ENCODE data around the gene CATSPER2.
"Not testable (repeated sequence)": the region's sequence is repeated elsewhere in the genome, so short reads cannot be mapped to it uniquely, and the experiment has no call there.

CATSPER2 gene

DNA sequence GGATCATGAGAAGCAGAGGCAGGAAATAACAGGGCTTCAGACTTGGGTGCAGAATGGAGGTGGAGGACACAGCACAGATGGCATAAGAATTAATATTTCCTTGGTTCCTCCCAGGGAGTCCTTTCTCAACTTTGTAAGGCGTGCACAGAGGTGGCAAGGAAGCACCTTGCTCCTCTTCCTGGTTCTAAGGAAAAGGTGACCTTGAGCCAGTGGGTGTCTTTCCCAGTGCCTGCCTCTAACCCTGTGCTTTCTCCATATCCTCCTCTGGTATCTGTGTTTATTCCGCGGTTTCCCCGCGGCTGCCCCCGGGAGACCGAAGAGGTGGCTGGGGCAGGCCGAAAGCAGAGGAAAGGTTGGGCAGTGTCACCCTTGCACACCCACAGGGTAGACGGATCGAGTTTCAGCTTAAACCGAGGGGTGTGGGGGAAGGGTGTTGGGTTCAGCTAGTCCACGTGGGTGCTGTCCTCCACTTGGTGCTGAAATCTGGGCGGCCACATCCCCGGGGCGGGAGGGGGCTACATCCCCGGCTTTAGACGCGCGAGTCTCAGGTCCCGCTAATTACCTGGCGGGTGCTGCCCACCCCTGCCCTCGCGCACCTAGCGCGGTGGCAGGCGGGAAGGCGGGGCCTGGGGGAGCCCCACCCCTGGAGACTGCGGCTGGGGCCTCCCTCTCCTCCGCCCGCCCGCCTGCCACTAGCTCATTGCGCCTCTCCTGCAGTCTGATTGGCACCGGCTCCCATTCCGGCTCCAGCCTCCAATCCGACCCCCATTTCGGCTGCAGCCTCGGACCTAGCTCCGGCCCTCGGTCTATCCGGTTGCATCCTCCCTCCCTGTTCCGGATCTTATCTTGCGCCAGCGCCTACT lies 55.1 kb downstream of the CATSPER2 start, which contains the start of gene CKMT1B:
CKMT1B (plus strand) TSS at position 700 of the 863 bp plus-strand sequence. CDS start 192 bp downstream, outside the sequence.
- H3K4me1 ChIP-seq (ENCODE audit: control insufficient read depth, insufficient read depth, low read length); H3K4me3 ChIP-seq (ENCODE audit: insufficient read depth, low read depth, low read length); H3K27ac ChIP-seq (ENCODE audit: insufficient read depth, low read depth, low read length, poor library complexity, severe bottlenecking); H3K36me3 ChIP-seq (ENCODE audit: control insufficient read depth, insufficient read depth, low read length); H3K9me3 ChIP-seq (ENCODE audit: control insufficient read depth, low read length); H3K27me3 ChIP-seq (ENCODE audit: control insufficient read depth, insufficient read depth, low read length, poor library complexity, severe bottlenecking): not testable (repeated sequence)
- WGBS, 2 experiments: no CpG with 5 or more reads among the region's 43 CpGs

DNA sequence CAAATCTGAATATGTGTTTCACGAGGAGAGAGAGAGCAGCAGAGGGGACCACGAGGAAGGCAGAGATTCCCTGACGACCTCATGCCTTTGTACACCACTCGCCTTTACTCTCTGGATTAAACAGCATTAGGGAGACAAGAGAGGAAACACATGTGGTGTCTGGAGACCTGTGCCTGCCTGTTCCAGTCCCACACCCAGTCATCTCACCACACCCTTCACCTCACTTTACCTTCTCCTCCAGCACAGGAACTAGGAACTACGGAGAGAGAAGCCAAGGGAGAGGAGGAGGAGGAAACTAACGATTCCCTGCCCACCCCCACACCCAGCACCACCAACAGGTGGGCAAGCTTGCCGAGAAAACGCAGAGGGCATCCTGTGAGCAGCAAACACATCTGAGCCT lies 55.8 kb downstream of the CATSPER2 start:
- not testable (repeated sequence) for H3K4me1 ChIP-seq (ENCODE audit: control insufficient read depth, insufficient read depth, low read length); H3K36me3 ChIP-seq (ENCODE audit: control insufficient read depth, insufficient read depth, low read length); H3K4me3 ChIP-seq (ENCODE audit: insufficient read depth, low read depth, low read length); H3K27me3 ChIP-seq (ENCODE audit: control insufficient read depth, insufficient read depth, low read length, poor library complexity, severe bottlenecking); H3K9me3 ChIP-seq (ENCODE audit: control insufficient read depth, low read length); H3K27ac ChIP-seq (ENCODE audit: insufficient read depth, low read depth, low read length, poor library complexity, severe bottlenecking)
- WGBS, 2 experiments: 26 to 33% methylated on average over 1 to 3 of the region's 8 CpGs

- H3K9me3 ChIP-seq (ENCODE audit: control insufficient read depth, low read length); H3K27ac ChIP-seq (ENCODE audit: insufficient read depth, low read depth, low read length, poor library complexity, severe bottlenecking); H3K4me1 ChIP-seq (ENCODE audit: control insufficient read depth, insufficient read depth, low read length); H3K27me3 ChIP-seq (ENCODE audit: control insufficient read depth, insufficient read depth, low read length, poor library complexity, severe bottlenecking); H3K36me3 ChIP-seq (ENCODE audit: control insufficient read depth, insufficient read depth, low read length); H3K4me3 ChIP-seq (ENCODE audit: insufficient read depth, low read depth, low read length): not testable (repeated sequence)
- WGBS, 2 experiments: no CpG with 5 or more reads among the region's 54 CpGs
Observed at GRCh38 chr15:43589778-43590466, 58.7 kb downstream of the CATSPER2 start, which contains the start of gene PPIP5K1. Gene PPIP5K1 (minus strand): TSS chr15:43590208. CDS start chr15:43584504, 5,704 bp downstream.
